Esophagus muscularis mucosa (tissue), 4 donors: ENCODE results near the gene POLR3GL. TPM values are rescaled to one million over a fixed set of nuclear protein-coding genes. Genes with fewer than 3 reads are reported as not detected.
A peak's percentile ranks its signal among the peaks of the same experiment; 100 is the strongest.

ENCODE experiments used
- DNase-seq: peaks from one replicate; pipeline ENCODE4 v3.0.0-alpha.2; 2017; ENCODE audit errors: extremely low spot score
- H3K27ac ChIP-seq, 4 donors: fragments of 200-600 bp; sonication (generic); replicated peaks in 1 of 4; 1 replicate in 3 of 4; 2 replicates in 1 of 4; pipeline ENCODE4 v1.5.1; 2016 to 2019; ENCODE audit warnings: mild to moderate bottlenecking in 1 of 4
- H3K27me3 ChIP-seq, 4 donors: fragments of 200-600 bp; sonication (generic); one replicate each; pipeline versions ENCODE4 v1.5.1 to v1.6.0; 2016 to 2019
- H3K36me3 ChIP-seq, 4 donors: fragments of 200-600 bp; sonication (generic); one replicate each; pipeline ENCODE4 v1.5.1; 2016 to 2019
- H3K4me1 ChIP-seq, 4 donors: fragments of 200-600 bp; sonication (generic); one replicate each; pipeline ENCODE4 v1.5.1; 2016 to 2019
- H3K4me3 ChIP-seq, 4 donors: fragments of 200-600 bp; sonication (generic); 1 replicate in 2 of 4; 2 replicates in 2 of 4; pipeline ENCODE4 v1.5.1; 2016 to 2019; ENCODE audit warnings: mild to moderate bottlenecking in 4 of 4, moderate library complexity in 1 of 4
- H3K9me3 ChIP-seq, 4 donors: fragments of 200-600 bp; sonication (generic); 1 replicate in 3 of 4; 2 replicates in 1 of 4; pipeline ENCODE4 v1.5.1; 2016 to 2019
- CTCF ChIP-seq, 3 experiments: fragments of 200-600 bp in 2 of 3; fragments of 450-650 bp in 1 of 3; sonication (generic) in 2 of 3; IDR thresholded peaks; one replicate each; pipeline ENCODE4 v1.5.1; 2017 to 2019; ENCODE audit warnings: antibody characterized with exemption in 3 of 3, mild to moderate bottlenecking in 2 of 3, moderate library complexity in 1 of 3
- EP300 ChIP-seq: sonication (generic); formaldehyde crosslinking; IDR thresholded peaks from one replicate; pipeline ENCODE4 v1.6.1; 2017; ENCODE audit warnings: antibody characterized with exemption
- POLR2A ChIP-seq: fragments of 450-650 bp; IDR thresholded peaks from one replicate; pipeline ENCODE4 v1.6.1; 2017; ENCODE audit warnings: antibody characterized with exemption, moderate library complexity, mild to moderate bottlenecking, low read depth
- POLR2AphosphoS5 ChIP-seq, 2 donors: sonication (generic); formaldehyde crosslinking; IDR thresholded peaks; one replicate each; pipeline ENCODE4 v1.6.1; 2017; ENCODE audit warnings: antibody characterized with exemption in 2 of 2
- WGBS: methylation state at CpG from one replicate; pipeline ENCODE4 v1.1.5; 2018; 5-methylcytosine and 5-hydroxymethylcytosine counted together
- intact Hi-C: fragments of 100-400 bp; cut with DNase I; formaldehyde crosslinking; loops from one replicate; pipeline ENCODE4 v1.15.1; 2023
- total RNA-seq, 4 donors: library from RNA; depleted of rRNA; stranded (reverse); fragments of >200 nt; gene quantifications; one replicate each; pipeline versions ENCODE4 v1.1.0 to v1.2.1, GENCODE V29; 2016

POLR3GL gene
- total RNA-seq, 4 donors from 2014 or later: 29.0 to 41.5 (median 35.5) TPM

- Histone ChIP-seq H3K27ac (peak overlapping the region; percentile 98 to 100 (median 98)), H3K9me3 (no peaks in the 10 kb centered on the region), H3K4me1 (peaks cover 34 to 82% (median 75%) of the 10 kb centered on the region in 4 donors), H3K4me3 (peak overlapping the region; percentile 67 to 78 (median 74)), H3K36me3 (no peaks in the 10 kb centered on the region), H3K27me3 (no peaks in the 10 kb centered on the region)
- TF ChIP-seq CTCF (IDR thresholded peaks at IDR 0.05): no peak
- no peak for TF ChIP-seq EP300
- no peak for TF ChIP-seq POLR2A
- TF ChIP-seq POLR2AphosphoS5 (IDR thresholded peaks at IDR 0.05): no peak
- no peak for DNase-seq
- intact Hi-C loops: loop anchor here (5.0 kb wide), 1 partner anchor 34 kb away; the partner anchor contains the start of gene RBM8A
- 10% methylated on average over 8 of the region's 22 CpGs for WGBS
Observed at GRCh38 chr1:145961109-145961424, 3.4 kb upstream of the POLR3GL start.

- TF ChIP-seq CTCF (IDR thresholded peaks at IDR 0.05): no peak
- TF ChIP-seq EP300: no peak
- TF ChIP-seq POLR2AphosphoS5 (IDR thresholded peaks at IDR 0.05): peak in 1 of 2 donors; percentile 62
- no peak for TF ChIP-seq POLR2A
- DNase-seq: no peak
Observed at GRCh38 chr1:145961425-145962156, 2.9 kb upstream of the POLR3GL start.

GRCh38 chr1:145962157-145963102, 2.1 kb upstream of the POLR3GL start:
- Histone ChIP-seq H3K4me1 (peaks cover 35 to 79% (median 76%) of the 10 kb centered on the region in 4 donors), H3K9me3 (peaks cover 0 to 7% (median 2%) of the 10 kb centered on the region in 4 donors), H3K27me3 (no peaks in the 10 kb centered on the region), H3K36me3 (no peaks in the 10 kb centered on the region), H3K27ac (peak overlapping the region; percentile 98 to 100 (median 98)), H3K4me3 (peak overlapping the region; percentile 67 to 78 (median 74))
- intact Hi-C loops: loop anchor here (5.0 kb wide), 1 partner anchor 35 kb away; the partner anchor contains the start of gene RBM8A
- WGBS: 6% methylated on average over 13 of the region's 36 CpGs
- TF ChIP-seq POLR2AphosphoS5 (IDR thresholded peaks at IDR 0.05) (peak in 1 of 2 donors; percentile 7), POLR2A (no peak), EP300 (no peak)
- no peak for DNase-seq

More at GRCh38 chr1:145961425-145962156, 2.9 kb upstream of the POLR3GL start:
- Histone ChIP-seq H3K4me3 (peak overlapping the region; percentile 67 to 78 (median 74)), H3K36me3 (no peaks in the 10 kb centered on the region), H3K4me1 (peaks cover 35 to 82% (median 75%) of the 10 kb centered on the region in 4 donors), H3K27me3 (no peaks in the 10 kb centered on the region), H3K27ac (peak overlapping the region; percentile 98 to 100 (median 98)), H3K9me3 (no peaks in the 10 kb centered on the region)
- intact Hi-C loops: loop anchor here (5.0 kb wide), 1 partner anchor 34 kb away; the partner anchor contains the start of gene RBM8A
- WGBS: 3% methylated on average over 16 of the region's 57 CpGs

GRCh38 chr1:145963265-145964019, 1.0 kb upstream of the POLR3GL start:
- Histone ChIP-seq H3K4me3 (peak overlapping the region; percentile 67 to 78 (median 74)), H3K9me3 (peaks cover 0 to 9% (median 3%) of the 10 kb centered on the region in 4 donors), H3K27ac (peak overlapping the region; percentile 98 to 100 (median 98)), H3K36me3 (no peaks in the 10 kb centered on the region), H3K4me1 (peaks cover 31 to 74% (median 71%) of the 10 kb centered on the region in 4 donors), H3K27me3 (no peaks in the 10 kb centered on the region)
- no peak for DNase-seq
- intact Hi-C loops: loop anchor here (5.0 kb wide), 1 partner anchor 36 kb away; the partner anchor contains the start of gene RBM8A
- TF ChIP-seq EP300 (no peak), POLR2A (no peak), POLR2AphosphoS5 (IDR thresholded peaks at IDR 0.05) (no peak), CTCF (IDR thresholded peaks at IDR 0.05) (no peak)
- WGBS: 18% methylated on average over 5 of the region's 5 CpGs
